Choroid plexus epithelial cell (primary cell): ENCODE results near the gene GRPEL2.
"Not testable (repeated sequence)": the region's sequence is repeated elsewhere in the genome, so short reads cannot be mapped to it uniquely, and the experiment has no call there.

Experiments
- DNase-seq: peaks from one replicate; pipeline ENCODE4 v3.0.0-alpha.2; 2010; ENCODE audit warnings: low read depth
- H3K4me3 ChIP-seq: 2 replicates; pipeline ENCODE4 v1.5.1; 2011; ENCODE audit warnings: low read depth, mild to moderate bottlenecking, control low read depth, low read length, moderate library complexity
- CTCF ChIP-seq: conservative IDR thresholded peaks from 2 replicates; pipeline ENCODE4 v1.5.1; 2011; ENCODE audit warnings: low read depth, mild to moderate bottlenecking, control low read depth, inconsistent platforms, low read length, moderate library complexity

Gene GRPEL2

DNA sequence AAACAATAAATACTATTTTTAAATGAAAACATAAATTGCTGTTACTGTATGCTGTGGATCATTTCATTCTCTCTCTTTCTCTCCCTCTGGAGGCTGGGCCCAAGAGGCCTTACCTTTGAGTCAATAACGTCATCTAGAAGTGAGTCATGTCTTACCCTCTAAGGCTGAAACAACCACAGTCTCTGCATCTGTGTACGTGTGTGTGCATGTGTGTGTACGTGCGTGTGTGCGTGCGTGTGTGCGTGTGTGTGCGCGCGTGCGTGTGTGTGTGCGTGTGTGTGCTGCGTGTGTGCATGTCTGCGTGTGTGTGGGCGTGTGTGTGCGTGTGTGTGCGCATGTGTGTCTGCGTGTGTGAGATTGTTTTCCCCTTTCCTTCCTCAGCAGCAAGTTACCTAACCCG lies 47.4 kb downstream of the GRPEL2 start:
- peak; percentile 83 for DNase-seq
- no peak overlapping the region for H3K4me3 ChIP-seq
- peak; percentile 6 for TF ChIP-seq CTCF

DNA sequence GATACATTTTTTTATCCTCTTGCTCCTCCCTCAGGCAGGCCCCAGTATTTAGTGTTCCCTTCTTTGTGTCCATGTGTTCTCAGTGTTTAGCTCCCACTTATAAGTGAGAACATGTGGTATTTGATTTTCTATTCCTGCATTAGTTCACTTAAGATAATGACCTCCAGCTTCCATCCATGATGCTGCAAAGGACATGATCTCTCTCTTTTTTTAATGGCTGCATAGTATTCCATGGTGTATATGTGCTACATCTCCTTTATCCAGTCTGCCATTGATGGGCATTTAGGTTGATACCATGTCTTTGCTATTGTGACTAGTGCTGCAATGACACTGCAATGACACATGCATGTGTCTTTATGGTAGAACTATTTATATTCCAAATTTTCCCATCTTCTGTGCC lies 49.7 kb downstream of the GRPEL2 start:
- not testable (repeated sequence) for DNase-seq, H3K4me3 ChIP-seq

- TF ChIP-seq CTCF = no peak
- DNase-seq = peak; percentile 97
- H3K4me3 ChIP-seq = no peak overlapping the region
Observed at GRCh38 chr5:149397530-149397929, 52.2 kb downstream of the GRPEL2 start.

- DNase-seq = not testable (repeated sequence)
Observed at GRCh38 chr5:149398747-149399266, 53.5 kb downstream of the GRPEL2 start.

DNA sequence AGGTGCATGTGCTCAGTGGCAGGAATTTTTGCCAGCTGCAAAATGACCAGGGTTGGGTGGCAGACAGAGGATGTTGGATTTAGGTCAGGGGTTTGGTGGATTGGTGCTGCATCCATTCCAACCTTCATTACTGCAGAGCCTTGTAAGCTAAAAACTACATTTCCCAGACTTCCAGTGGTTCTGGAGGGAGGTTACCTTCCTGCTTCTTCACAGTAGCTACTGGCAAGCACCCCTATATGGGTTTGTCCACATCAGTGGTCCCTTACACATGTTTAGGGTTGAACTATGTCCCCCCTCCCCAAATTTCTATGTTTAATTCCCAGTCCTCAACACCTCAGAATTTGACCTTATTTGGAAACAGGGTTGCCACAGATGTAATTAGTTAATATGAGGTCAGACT lies 54.5 kb downstream of the GRPEL2 start:
- no peak for TF ChIP-seq CTCF
- no peak for DNase-seq
- no peak overlapping the region for H3K4me3 ChIP-seq

More at GRCh38 chr5:149398747-149399266, 53.5 kb downstream of the GRPEL2 start:
- not testable (repeated sequence) for H3K4me3 ChIP-seq

DNA sequence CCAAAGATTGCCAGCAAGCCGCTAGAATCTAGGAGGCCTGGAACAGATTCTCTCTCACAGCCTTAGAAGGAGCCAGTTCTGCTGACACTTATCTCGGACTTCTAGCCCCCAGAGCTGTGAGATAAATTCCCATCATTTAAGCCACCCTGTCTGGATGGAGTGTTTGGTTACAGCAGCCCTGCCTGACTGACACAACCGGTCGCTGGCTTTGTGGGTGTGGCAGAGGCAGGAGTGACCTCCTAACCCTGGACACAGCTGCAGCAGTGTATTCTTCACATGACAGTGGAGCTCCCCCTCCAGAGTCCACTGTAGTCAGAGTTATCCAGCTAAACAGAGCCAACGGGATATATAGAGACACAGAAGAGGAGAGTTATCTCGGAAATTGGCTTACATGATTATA lies 55.0 kb downstream of the GRPEL2 start:
- H3K4me3 ChIP-seq = no peak overlapping the region
- no peak for TF ChIP-seq CTCF
- no peak for DNase-seq

GRCh38 chr5:149401051-149401450 lies 55.8 kb downstream of the GRPEL2 start:
- no peak for TF ChIP-seq CTCF
- no peak for DNase-seq
- H3K4me3 ChIP-seq = no peak overlapping the region

- no peak for DNase-seq
- no peak overlapping the region for H3K4me3 ChIP-seq
- no peak for TF ChIP-seq CTCF
Observed at GRCh38 chr5:149402291-149402690, 57.0 kb downstream of the GRPEL2 start.
